HEK293 (cell line): ENCODE measurements around the gene RPL22.

Source experiments
- EGR2 ChIP-seq: fragments of 450-650 bp; formaldehyde crosslinking; IDR thresholded peaks from 2 replicates; pipeline ENCODE4 v1.5.1; 2016; ENCODE audit warnings: low read depth, missing biosample characterization, missing genetic modification characterization
- REPIN1 ChIP-seq: fragments of 450-650 bp; formaldehyde crosslinking; IDR thresholded peaks from 2 replicates; pipeline ENCODE4 v1.5.1; 2017; ENCODE audit warnings: missing biosample characterization, missing genetic modification characterization, low read depth
- SP7 ChIP-seq: fragments of 450-650 bp; formaldehyde crosslinking; IDR thresholded peaks from 2 replicates; pipeline ENCODE4 v1.5.1; 2016; ENCODE audit warnings: missing biosample characterization, missing genetic modification characterization
- ZBTB17 ChIP-seq: fragments of 450-650 bp; formaldehyde crosslinking; IDR thresholded peaks from 2 replicates; pipeline ENCODE4 v1.5.1; 2016; ENCODE audit warnings: missing biosample characterization, missing genetic modification characterization
- ZBTB21 ChIP-seq: fragments of 450-650 bp; formaldehyde crosslinking; IDR thresholded peaks from 2 replicates; pipeline ENCODE4 v1.5.1; 2017; ENCODE audit warnings: missing biosample characterization, missing genetic modification characterization
- ZBTB8A ChIP-seq: fragments of 450-650 bp; formaldehyde crosslinking; IDR thresholded peaks from 2 replicates; pipeline ENCODE4 v1.5.1; 2016; ENCODE audit warnings: missing biosample characterization, missing genetic modification characterization
- ZFP3 ChIP-seq: fragments of 450-650 bp; formaldehyde crosslinking; IDR thresholded peaks from 2 replicates; pipeline ENCODE4 v1.5.1; 2016; ENCODE audit warnings: low read depth, missing biosample characterization, missing genetic modification characterization
- ZFP69B ChIP-seq: fragments of 450-650 bp; formaldehyde crosslinking; IDR thresholded peaks from 2 replicates; pipeline ENCODE4 v1.5.1; 2016; ENCODE audit warnings: missing biosample characterization, missing genetic modification characterization
- ZNF112 ChIP-seq: fragments of 450-650 bp; formaldehyde crosslinking; IDR thresholded peaks from 2 replicates; pipeline ENCODE4 v1.5.0; 2017; ENCODE audit warnings: missing biosample characterization, missing genetic modification characterization
- ZNF174 ChIP-seq: fragments of 450-650 bp; formaldehyde crosslinking; IDR thresholded peaks from 2 replicates; pipeline ENCODE4 v1.5.0; 2017; ENCODE audit warnings: missing biosample characterization, mild to moderate bottlenecking, missing genetic modification characterization
- ZNF19 ChIP-seq: fragments of 450-650 bp; formaldehyde crosslinking; IDR thresholded peaks from 2 replicates; pipeline ENCODE4; 2016; ENCODE audit warnings: missing biosample characterization, missing genetic modification characterization, low read depth
- ZNF23 ChIP-seq: fragments of 450-650 bp; formaldehyde crosslinking; IDR thresholded peaks from 2 replicates; pipeline ENCODE4 v1.5.1; 2016; ENCODE audit warnings: missing biosample characterization, missing genetic modification characterization, borderline replicate concordance
- ZNF302 ChIP-seq: fragments of 450-650 bp; formaldehyde crosslinking; IDR thresholded peaks from 2 replicates; pipeline ENCODE4 v1.5.1; 2016; ENCODE audit warnings: missing biosample characterization, missing genetic modification characterization, low read depth
- ZNF341 ChIP-seq: fragments of 450-650 bp; formaldehyde crosslinking; IDR thresholded peaks from 2 replicates; pipeline ENCODE4; 2016; ENCODE audit warnings: low read depth, missing biosample characterization, missing genetic modification characterization
- ZNF433 ChIP-seq: fragments of 450-650 bp; formaldehyde crosslinking; IDR thresholded peaks from 2 replicates; pipeline ENCODE4 v1.5.1; 2016; ENCODE audit warnings: missing biosample characterization, missing genetic modification characterization, low read depth
- ZNF48 ChIP-seq: fragments of 450-650 bp; formaldehyde crosslinking; IDR thresholded peaks from 2 replicates; pipeline ENCODE4 v1.5.1; 2016; ENCODE audit warnings: missing biosample characterization, missing genetic modification characterization
- ZNF514 ChIP-seq: fragments of 450-650 bp; formaldehyde crosslinking; IDR thresholded peaks from 2 replicates; pipeline ENCODE4 v1.5.1; 2016; ENCODE audit warnings: missing biosample characterization, missing genetic modification characterization
- ZNF600 ChIP-seq: fragments of 450-650 bp; formaldehyde crosslinking; IDR thresholded peaks from 2 replicates; pipeline ENCODE4 v1.5.1; 2016; ENCODE audit warnings: missing biosample characterization, missing genetic modification characterization
- ZNF660 ChIP-seq: fragments of 450-650 bp; IDR thresholded peaks from 2 replicates; pipeline ENCODE4 v1.5.1; 2018; ENCODE audit warnings: missing biosample characterization, mild to moderate bottlenecking, missing genetic modification characterization
- ZNF677 ChIP-seq: fragments of 450-650 bp; IDR thresholded peaks from 2 replicates; pipeline ENCODE4 v1.5.0; 2018; ENCODE audit warnings: missing biosample characterization, mild to moderate bottlenecking, missing genetic modification characterization, moderate library complexity
- ZNF768 ChIP-seq: fragments of 450-650 bp; formaldehyde crosslinking; IDR thresholded peaks from 2 replicates; pipeline ENCODE4 v1.5.1; 2018; ENCODE audit warnings: missing biosample characterization, mild to moderate bottlenecking, missing genetic modification characterization
- ZNF791 ChIP-seq: fragments of 450-650 bp; formaldehyde crosslinking; IDR thresholded peaks from 2 replicates; pipeline ENCODE4 v1.5.1; 2016; ENCODE audit warnings: missing biosample characterization, missing genetic modification characterization
- ZNF843 ChIP-seq: fragments of 450-650 bp; formaldehyde crosslinking; IDR thresholded peaks from 2 replicates; pipeline ENCODE4 v1.5.1; 2016; ENCODE audit warnings: missing biosample characterization, missing genetic modification characterization
- ZSCAN23 ChIP-seq: fragments of 450-650 bp; formaldehyde crosslinking; IDR thresholded peaks from 2 replicates; pipeline ENCODE4 v1.5.1; 2016; ENCODE audit warnings: missing biosample characterization, missing genetic modification characterization
- TF ChIP-seq, protein P1 (sequence below): fragments of 450-650 bp; formaldehyde crosslinking; IDR thresholded peaks from 2 replicates; pipeline ENCODE4 v1.5.1; 2016; ENCODE audit warnings: missing biosample characterization, missing genetic modification characterization
- TF ChIP-seq, protein P2 (sequence below): fragments of 450-650 bp; formaldehyde crosslinking; IDR thresholded peaks from 2 replicates; pipeline ENCODE4 v1.5.1; 2016; ENCODE audit warnings: missing biosample characterization, missing genetic modification characterization
- TF ChIP-seq, protein P3 (sequence below): fragments of 450-650 bp; formaldehyde crosslinking; IDR thresholded peaks from 2 replicates; pipeline ENCODE4 v1.5.1; 2017; ENCODE audit warnings: missing biosample characterization, missing genetic modification characterization
- TF ChIP-seq, protein P4 (sequence below): fragments of 450-650 bp; formaldehyde crosslinking; IDR thresholded peaks from 2 replicates; pipeline ENCODE4 v1.5.1; 2016; ENCODE audit warnings: missing biosample characterization, missing genetic modification characterization
- TF ChIP-seq, protein P5 (sequence below): fragments of 450-650 bp; formaldehyde crosslinking; IDR thresholded peaks from 2 replicates; pipeline ENCODE4 v1.5.1; 2016; ENCODE audit warnings: missing biosample characterization, missing genetic modification characterization, borderline replicate concordance

Gene RPL22

DNA sequence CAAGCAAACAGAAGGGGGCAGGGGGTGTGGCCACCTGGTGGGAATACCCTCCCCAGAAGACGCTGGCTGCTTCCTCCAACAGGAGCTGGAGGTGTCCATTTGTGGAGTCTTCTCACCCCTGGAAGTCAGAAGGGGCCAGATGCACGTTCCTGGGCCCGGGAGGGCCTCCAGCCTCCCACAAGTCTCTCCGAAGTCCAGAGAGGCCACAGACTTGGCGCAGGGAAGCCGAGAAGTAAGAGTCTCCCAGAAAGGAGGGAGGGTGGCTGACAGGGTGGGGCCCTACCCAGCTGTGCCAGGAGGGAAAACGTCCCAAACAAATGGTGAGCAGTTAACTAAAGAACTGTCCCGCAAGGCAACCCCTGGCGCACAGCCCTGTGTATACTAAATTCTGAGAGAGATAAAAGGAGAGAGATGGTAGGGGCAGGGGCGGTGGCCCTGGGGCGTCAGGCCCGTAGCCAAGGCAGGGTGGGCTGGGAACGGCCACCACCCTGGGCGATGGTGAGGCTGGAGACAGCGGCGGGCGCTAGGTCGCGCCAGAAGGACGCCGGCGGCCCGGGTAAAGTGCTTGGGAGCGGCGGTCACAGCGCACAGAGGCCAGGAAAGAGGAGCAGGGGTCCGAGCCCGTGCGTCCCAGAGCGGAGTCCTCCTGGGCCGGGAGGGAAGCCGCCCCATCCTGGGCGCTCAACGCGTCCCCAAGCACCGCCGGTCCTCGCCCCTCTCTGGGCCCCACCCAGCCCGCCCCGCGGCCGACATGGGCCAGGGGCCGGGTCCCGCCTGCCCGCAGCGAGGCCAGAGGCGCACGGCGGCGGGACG, 20.4 kb downstream of the RPL22 start (continued):
- TF ChIP-seq SP7 (tag by site-specific recombination) (no peak), ZNF341 (tag by site-specific recombination) (peak; percentile 59), ZNF514 (tag by site-specific recombination) (no peak), ZNF660 (no peak), ZNF23 (tag by site-specific recombination) (no peak), REPIN1 (no peak), ZNF600 (tag by site-specific recombination) (peak; percentile 67), ZBTB21 (tag by site-specific recombination) (no peak), ZNF112 (tag by site-specific recombination) (no peak), ZNF48 (tag by site-specific recombination) (no peak), ZNF174 (tag by site-specific recombination) (no peak), ZNF19 (no peak), ZNF677 (tag by site-specific recombination) (no peak), ZBTB8A (peak; percentile 53; the same call in 1 of the 2 replicates), ZFP3 (tag by site-specific recombination) (no peak), ZNF433 (tag by site-specific recombination) (no peak), ZBTB17 (tag by site-specific recombination) (no peak), ZFP69B (tag by site-specific recombination) (0 out of 2 replicates have a peak, but pooled peaks have one; percentile 21), ZNF768 (tag by site-specific recombination) (no peak), ZNF843 (tag by site-specific recombination) (no peak), ZSCAN23 (no peak), ZNF791 (tag by site-specific recombination) (no peak), EGR2 (tag by site-specific recombination) (no peak), ZNF302 (tag by site-specific recombination) (no peak)
- TF ChIP-seq, protein P1, sequence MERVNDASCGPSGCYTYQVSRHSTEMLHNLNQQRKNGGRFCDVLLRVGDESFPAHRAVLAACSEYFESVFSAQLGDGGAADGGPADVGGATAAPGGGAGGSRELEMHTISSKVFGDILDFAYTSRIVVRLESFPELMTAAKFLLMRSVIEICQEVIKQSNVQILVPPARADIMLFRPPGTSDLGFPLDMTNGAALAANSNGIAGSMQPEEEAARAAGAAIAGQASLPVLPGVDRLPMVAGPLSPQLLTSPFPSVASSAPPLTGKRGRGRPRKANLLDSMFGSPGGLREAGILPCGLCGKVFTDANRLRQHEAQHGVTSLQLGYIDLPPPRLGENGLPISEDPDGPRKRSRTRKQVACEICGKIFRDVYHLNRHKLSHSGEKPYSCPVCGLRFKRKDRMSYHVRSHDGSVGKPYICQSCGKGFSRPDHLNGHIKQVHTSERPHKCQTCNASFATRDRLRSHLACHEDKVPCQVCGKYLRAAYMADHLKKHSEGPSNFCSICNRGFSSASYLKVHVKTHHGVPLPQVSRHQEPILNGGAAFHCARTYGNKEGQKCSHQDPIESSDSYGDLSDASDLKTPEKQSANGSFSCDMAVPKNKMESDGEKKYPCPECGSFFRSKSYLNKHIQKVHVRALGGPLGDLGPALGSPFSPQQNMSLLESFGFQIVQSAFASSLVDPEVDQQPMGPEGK = peak; percentile 53
- TF ChIP-seq, protein P2, sequence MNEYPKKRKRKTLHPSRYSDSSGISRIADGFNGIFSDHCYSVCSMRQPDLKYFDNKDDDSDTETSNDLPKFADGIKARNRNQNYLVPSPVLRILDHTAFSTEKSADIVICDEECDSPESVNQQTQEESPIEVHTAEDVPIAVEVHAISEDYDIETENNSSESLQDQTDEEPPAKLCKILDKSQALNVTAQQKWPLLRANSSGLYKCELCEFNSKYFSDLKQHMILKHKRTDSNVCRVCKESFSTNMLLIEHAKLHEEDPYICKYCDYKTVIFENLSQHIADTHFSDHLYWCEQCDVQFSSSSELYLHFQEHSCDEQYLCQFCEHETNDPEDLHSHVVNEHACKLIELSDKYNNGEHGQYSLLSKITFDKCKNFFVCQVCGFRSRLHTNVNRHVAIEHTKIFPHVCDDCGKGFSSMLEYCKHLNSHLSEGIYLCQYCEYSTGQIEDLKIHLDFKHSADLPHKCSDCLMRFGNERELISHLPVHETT = no peak
- TF ChIP-seq, protein P3, sequence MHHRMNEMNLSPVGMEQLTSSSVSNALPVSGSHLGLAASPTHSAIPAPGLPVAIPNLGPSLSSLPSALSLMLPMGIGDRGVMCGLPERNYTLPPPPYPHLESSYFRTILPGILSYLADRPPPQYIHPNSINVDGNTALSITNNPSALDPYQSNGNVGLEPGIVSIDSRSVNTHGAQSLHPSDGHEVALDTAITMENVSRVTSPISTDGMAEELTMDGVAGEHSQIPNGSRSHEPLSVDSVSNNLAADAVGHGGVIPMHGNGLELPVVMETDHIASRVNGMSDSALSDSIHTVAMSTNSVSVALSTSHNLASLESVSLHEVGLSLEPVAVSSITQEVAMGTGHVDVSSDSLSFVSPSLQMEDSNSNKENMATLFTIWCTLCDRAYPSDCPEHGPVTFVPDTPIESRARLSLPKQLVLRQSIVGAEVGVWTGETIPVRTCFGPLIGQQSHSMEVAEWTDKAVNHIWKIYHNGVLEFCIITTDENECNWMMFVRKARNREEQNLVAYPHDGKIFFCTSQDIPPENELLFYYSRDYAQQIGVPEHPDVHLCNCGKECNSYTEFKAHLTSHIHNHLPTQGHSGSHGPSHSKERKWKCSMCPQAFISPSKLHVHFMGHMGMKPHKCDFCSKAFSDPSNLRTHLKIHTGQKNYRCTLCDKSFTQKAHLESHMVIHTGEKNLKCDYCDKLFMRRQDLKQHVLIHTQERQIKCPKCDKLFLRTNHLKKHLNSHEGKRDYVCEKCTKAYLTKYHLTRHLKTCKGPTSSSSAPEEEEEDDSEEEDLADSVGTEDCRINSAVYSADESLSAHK (tag by site-specific recombination) = no peak
- TF ChIP-seq, protein P4, sequence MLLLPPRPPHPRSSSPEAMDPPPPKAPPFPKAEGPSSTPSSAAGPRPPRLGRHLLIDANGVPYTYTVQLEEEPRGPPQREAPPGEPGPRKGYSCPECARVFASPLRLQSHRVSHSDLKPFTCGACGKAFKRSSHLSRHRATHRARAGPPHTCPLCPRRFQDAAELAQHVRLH (tag by site-specific recombination) = no peak
- TF ChIP-seq, protein P5, sequence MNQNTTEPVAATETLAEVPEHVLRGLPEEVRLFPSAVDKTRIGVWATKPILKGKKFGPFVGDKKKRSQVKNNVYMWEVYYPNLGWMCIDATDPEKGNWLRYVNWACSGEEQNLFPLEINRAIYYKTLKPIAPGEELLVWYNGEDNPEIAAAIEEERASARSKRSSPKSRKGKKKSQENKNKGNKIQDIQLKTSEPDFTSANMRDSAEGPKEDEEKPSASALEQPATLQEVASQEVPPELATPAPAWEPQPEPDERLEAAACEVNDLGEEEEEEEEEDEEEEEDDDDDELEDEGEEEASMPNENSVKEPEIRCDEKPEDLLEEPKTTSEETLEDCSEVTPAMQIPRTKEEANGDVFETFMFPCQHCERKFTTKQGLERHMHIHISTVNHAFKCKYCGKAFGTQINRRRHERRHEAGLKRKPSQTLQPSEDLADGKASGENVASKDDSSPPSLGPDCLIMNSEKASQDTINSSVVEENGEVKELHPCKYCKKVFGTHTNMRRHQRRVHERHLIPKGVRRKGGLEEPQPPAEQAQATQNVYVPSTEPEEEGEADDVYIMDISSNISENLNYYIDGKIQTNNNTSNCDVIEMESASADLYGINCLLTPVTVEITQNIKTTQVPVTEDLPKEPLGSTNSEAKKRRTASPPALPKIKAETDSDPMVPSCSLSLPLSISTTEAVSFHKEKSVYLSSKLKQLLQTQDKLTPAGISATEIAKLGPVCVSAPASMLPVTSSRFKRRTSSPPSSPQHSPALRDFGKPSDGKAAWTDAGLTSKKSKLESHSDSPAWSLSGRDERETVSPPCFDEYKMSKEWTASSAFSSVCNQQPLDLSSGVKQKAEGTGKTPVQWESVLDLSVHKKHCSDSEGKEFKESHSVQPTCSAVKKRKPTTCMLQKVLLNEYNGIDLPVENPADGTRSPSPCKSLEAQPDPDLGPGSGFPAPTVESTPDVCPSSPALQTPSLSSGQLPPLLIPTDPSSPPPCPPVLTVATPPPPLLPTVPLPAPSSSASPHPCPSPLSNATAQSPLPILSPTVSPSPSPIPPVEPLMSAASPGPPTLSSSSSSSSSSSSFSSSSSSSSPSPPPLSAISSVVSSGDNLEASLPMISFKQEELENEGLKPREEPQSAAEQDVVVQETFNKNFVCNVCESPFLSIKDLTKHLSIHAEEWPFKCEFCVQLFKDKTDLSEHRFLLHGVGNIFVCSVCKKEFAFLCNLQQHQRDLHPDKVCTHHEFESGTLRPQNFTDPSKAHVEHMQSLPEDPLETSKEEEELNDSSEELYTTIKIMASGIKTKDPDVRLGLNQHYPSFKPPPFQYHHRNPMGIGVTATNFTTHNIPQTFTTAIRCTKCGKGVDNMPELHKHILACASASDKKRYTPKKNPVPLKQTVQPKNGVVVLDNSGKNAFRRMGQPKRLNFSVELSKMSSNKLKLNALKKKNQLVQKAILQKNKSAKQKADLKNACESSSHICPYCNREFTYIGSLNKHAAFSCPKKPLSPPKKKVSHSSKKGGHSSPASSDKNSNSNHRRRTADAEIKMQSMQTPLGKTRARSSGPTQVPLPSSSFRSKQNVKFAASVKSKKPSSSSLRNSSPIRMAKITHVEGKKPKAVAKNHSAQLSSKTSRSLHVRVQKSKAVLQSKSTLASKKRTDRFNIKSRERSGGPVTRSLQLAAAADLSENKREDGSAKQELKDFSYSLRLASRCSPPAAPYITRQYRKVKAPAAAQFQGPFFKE (tag by site-specific recombination) = no peak
